Spleen (tissue), 7 donors: ENCODE results near the gene UVSSA.

Experiments
- POLR2A ChIP-seq, 3 donors: fragments of 450-650 bp; IDR thresholded peaks; one replicate each; pipeline ENCODE4 v1.5.1; 2017; ENCODE audit warnings: antibody characterized with exemption in 3 of 3, mild to moderate bottlenecking in 1 of 3
- TF ChIP-seq, protein P1 (sequence below), 11 experiments: fragments of 200-600 bp in 7 of 11; fragments of 450-650 bp in 4 of 11; sonication (generic) in 4 of 11; IDR thresholded peaks in 8 of 11; conservative IDR thresholded peaks in 3 of 11; 1 replicate in 7 of 11; 2 replicates in 4 of 11; pipeline versions ENCODE4 v1.4.0 to v1.8.0; 2016 to 2021; ENCODE audit warnings: antibody characterized with exemption in 11 of 11, inconsistent platforms in 4 of 11, mild to moderate bottlenecking in 1 of 11
- donor health status: DM: no; HTN: no; CAD: no; lungs with moderate emphysema.
- donor health status: DM: no; HTN: no; CAD: no.
- donor health status: DM: no; HTN: no; CAD: no.

- TF ChIP-seq, protein P1, sequence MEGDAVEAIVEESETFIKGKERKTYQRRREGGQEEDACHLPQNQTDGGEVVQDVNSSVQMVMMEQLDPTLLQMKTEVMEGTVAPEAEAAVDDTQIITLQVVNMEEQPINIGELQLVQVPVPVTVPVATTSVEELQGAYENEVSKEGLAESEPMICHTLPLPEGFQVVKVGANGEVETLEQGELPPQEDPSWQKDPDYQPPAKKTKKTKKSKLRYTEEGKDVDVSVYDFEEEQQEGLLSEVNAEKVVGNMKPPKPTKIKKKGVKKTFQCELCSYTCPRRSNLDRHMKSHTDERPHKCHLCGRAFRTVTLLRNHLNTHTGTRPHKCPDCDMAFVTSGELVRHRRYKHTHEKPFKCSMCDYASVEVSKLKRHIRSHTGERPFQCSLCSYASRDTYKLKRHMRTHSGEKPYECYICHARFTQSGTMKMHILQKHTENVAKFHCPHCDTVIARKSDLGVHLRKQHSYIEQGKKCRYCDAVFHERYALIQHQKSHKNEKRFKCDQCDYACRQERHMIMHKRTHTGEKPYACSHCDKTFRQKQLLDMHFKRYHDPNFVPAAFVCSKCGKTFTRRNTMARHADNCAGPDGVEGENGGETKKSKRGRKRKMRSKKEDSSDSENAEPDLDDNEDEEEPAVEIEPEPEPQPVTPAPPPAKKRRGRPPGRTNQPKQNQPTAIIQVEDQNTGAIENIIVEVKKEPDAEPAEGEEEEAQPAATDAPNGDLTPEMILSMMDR (IDR thresholded peaks at IDR 0.05 in 8 of 11, conservative IDR thresholded peaks at IDR 0.05 in 3 of 11), result no peak
- no peak for TF ChIP-seq POLR2A (IDR thresholded peaks at IDR 0.05)
Measured at GRCh38 chr4:1393866-1394265, 46.9 kb downstream of the UVSSA start.
